ENCODE data around the gene TRPM1. TPM values are rescaled to one million over a fixed set of nuclear protein-coding genes. Genes with fewer than 3 reads are reported as not detected.
"Not testable (repeated sequence)": the region's sequence is repeated elsewhere in the genome, so short reads cannot be mapped to it uniquely, and the experiment has no call there.

TRPM1 gene
- polyA plus RNA-seq, 4 donors, result 0.27 to 0.88 (median 0.56) TPM

DNA sequence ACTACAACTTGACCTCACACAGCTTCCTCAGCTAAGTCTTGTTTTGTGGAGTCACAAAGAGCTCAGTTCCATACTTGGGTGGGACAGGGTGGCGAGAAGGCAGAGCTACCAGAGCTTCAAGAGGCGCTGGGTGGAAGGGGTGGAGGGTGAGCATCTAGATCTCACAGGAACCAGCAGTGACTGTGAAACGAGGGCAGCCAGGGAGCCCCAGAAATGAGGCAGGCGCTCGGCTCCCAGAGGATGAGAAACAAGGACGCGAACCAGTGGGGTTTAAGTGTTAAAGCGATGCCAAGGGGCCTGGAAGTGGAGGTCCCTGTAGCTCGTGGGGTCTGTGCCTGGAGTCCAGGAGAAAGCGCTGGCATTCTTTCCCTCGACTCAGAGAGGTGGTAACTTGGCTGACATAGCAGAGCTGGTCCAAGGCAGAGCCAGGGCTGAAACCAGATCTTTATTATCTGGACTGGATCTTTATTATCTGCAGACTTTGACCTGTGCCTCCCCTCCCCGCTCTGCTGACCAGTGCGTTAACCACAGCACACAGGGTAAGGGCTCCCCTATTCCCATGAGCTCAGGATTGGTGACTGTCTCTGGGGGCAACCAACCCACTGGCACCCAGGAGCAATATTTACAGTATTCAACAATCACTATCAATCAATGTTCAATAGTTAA is 26.2 kb upstream of the TRPM1 start:
- DNase-seq (ENCODE audit: low read depth in 4 of 4, low spot score in 3 of 4), result no peak

GRCh38 chr15:31125061-31125460 is 23.5 kb upstream of the TRPM1 start:
- no peak for DNase-seq (ENCODE audit: low read depth in 4 of 4, low spot score in 3 of 4)

DNA sequence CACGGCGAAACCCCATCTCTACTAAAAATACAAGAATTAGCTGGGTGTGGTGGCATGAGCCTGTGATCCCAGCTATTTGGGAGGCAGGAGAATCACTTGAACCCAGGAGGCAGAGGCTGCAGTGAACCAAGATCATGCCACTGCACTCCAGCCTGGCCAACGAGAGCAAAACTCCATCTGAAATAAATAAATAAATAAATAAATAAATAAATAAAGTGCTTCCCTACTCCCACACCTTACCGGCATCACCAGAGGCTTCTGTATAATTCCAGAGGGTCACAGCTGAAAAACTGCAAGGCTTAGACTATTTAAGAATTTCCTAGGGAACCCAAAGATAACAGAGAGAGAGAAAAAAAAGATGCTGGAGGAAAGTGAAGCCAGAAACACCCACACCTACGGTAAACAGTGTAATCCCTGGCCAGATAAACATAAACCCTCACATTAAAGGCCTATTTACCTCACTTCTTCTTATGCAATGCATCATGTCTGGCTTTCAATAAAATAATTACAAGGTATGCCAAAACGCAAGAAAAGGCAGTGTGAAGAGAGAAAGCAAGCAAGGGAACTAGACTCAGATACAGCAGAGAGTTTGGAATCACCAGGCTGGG is 15.0 kb upstream of the TRPM1 start:
- DNase-seq (ENCODE audit: low read depth in 4 of 4, low spot score in 3 of 4), result no peak

GRCh38 chr15:31111091-31111647 is 9.6 kb upstream of the TRPM1 start:
- no peak for DNase-seq (ENCODE audit: low read depth in 4 of 4, low spot score in 3 of 4)

- DNase-seq (ENCODE audit: low read depth in 4 of 4, low spot score in 3 of 4), result no peak
These were observed 7.3 kb upstream of the TRPM1 start for GRCh38 chr15:31108836-31109235.

GRCh38 chr15:31106495-31107300 is 5.2 kb upstream of the TRPM1 start:
- DNase-seq (ENCODE audit: low read depth in 4 of 4, low spot score in 3 of 4), result no peak

DNA sequence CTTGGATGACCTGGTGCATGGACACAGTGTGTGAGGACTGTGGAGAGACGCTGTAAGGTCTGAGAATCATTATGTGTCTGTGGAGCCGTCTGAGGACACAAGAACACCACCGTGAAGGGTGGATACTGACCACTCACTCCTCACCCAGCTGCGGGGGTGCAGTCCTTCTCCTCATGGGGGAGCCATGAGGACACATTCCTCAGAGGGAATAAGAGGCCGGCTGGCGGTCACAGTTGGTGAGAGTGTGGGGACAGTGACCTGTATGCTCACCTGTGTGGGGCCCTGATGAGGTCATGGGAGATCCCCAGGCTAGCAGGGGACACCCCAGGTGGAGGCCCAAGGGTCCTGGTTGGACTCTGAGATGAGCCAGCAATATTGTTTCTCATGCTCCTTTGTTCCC is 2.5 kb upstream of the TRPM1 start:
- no peak for DNase-seq (ENCODE audit: low read depth in 4 of 4, low spot score in 3 of 4)

GRCh38 chr15:31102374-31103342 is 1.1 kb upstream of the TRPM1 start:
- DNase-seq (ENCODE audit: low read depth in 4 of 4, low spot score in 3 of 4), result no peak

GRCh38 chr15:31102039-31102321 is 455 bp upstream of the TRPM1 start:
- no peak for DNase-seq (ENCODE audit: low read depth in 4 of 4, low spot score in 3 of 4)

- DNase-seq (ENCODE audit: low read depth in 4 of 4, low spot score in 3 of 4), result no peak
These were observed 787 bp downstream of the TRPM1 start for GRCh38 chr15:31100738-31101137.

DNA sequence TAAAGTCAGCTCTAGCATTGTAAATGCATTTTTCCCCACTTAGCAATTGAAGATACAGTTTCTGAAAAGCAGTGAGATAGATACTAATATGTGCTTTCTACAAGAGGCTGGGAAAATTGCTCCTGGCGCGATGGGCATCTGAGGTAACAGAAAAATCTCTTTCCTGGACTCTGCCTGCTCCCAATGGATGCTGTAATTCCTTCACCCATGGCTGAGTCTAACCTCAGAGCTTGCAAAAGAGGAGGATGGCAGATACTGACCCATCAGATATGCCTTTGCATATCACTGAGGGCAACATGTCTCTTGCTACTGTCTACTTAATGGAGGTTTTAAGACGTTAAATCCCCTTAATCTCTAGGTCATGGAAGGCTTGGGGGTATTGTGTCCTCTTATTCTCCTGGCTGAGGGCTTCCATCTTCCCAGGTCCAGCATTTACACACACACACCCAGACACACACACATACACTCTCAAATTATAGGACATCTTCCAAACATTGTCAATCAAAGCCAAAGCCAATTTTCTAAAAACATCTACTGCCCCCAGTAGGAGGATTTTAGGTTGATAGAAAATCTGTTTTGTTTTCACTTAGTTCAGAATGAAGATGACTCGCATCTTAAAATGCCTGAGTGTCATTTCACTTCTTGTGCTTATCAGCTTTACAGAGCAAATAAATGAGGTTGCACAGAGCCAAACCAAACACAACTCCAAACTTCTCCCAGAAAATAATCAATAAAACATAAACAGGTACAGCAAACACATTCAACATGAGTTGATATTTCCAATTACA is 2.4 kb downstream of the TRPM1 start:
- no peak for DNase-seq (ENCODE audit: low read depth in 4 of 4, low spot score in 3 of 4)

DNA sequence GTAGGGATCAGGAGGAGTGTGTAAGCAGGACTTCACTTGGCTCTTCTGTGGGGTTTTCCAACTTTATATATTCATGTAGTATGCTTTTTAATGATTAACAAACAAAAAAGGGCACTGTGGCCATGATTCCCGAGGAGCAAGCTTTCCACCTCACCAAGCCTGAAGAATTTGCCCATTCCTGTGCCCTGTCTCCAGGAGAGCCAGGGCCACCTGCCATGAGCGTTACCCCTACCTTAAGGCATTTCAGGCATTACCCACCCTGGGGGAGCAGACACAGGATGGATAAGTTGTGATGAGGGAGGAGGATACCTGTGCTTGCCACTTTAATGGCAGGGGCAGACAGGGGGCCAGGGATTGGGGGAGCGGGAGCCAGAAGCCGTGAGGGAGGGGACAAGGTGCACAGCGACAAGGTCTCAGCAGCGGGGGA is 3.0 kb downstream of the TRPM1 start:
- peak in 3 of 4 donors; percentile 20 to 47 (median 24) for DNase-seq (ENCODE audit: low read depth in 4 of 4, low spot score in 3 of 4)

- no peak for DNase-seq (ENCODE audit: low read depth in 4 of 4, low spot score in 3 of 4)
These were observed 5.0 kb downstream of the TRPM1 start for GRCh38 chr15:31096563-31096962.

- no peak for DNase-seq (ENCODE audit: low read depth in 4 of 4, low spot score in 3 of 4)
These were observed 10.0 kb downstream of the TRPM1 start for GRCh38 chr15:31091481-31091880.

GRCh38 chr15:31090766-31091165 is 10.8 kb downstream of the TRPM1 start:
- DNase-seq (ENCODE audit: low read depth in 4 of 4, low spot score in 3 of 4), result no peak

DNA sequence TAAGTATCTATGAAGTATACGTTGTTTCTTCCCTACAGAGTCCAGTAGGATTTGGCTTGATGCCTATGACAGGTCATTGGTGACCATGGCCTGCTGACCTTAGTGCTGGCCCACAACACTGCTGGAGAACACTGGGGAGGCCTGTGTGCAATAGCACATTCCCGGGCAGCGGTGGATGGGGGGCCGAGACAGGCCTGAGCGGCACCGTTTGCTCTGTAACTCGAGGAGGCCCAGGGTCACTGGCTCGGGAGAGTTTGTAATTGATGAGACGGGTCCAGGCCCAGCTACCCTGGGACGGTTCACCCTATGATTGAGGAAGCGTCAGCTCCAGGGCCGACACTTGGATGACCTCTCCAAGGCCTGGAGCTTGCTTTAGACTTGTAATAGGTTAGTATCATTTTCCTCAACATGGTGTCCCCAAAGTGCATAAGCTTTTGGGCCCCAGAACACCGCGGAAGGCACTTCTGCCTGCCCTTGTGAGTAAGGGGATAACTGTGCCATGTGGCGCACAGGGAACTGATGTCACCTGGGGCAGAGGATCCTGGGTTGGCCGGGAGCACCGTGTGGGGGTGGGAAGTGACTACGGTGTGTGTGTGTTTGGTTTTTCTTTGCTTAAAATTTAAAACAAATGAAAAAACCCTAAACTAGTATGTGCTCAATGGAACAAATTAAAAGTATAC is 12.0 kb downstream of the TRPM1 start:
- no peak for DNase-seq (ENCODE audit: low read depth in 4 of 4, low spot score in 3 of 4)

DNA sequence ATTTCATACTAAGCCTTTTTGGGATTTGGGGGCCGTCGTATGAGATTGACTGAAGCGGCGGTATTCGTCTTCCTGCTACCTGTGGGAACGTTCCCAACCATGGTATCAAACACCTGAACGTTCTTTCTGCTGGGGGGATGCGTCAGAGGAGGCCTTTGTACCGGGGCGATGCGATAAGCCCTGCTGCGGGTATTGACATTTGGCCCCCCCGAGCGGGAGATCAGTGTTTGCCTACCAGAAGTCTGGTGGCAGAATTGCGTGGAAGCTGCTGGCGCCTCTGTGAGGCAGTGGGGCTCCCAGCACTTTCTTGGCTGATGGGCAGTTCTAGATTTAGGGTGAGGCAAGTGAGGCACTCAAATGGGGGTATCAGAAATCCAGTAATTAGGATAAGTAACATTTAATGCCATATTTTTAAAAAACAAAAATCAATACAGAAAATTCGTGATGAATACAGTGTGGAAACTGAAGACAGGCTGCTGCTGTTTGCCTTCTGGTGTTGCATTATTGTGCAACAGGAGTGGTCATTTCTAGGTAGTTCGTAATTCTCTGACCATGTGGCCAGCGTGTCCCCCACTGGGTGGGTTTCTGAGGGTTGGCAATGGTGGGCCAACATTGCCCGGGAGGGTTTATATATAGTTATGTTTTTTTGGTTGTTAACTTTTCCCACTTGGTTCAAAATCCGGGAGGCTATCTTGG is 12.7 kb downstream of the TRPM1 start:
- no peak for DNase-seq (ENCODE audit: low read depth in 4 of 4, low spot score in 3 of 4)

GRCh38 chr15:31088041-31088440 is 13.5 kb downstream of the TRPM1 start:
- DNase-seq (ENCODE audit: low read depth in 4 of 4, low spot score in 3 of 4), result not testable (repeated sequence)

DNA sequence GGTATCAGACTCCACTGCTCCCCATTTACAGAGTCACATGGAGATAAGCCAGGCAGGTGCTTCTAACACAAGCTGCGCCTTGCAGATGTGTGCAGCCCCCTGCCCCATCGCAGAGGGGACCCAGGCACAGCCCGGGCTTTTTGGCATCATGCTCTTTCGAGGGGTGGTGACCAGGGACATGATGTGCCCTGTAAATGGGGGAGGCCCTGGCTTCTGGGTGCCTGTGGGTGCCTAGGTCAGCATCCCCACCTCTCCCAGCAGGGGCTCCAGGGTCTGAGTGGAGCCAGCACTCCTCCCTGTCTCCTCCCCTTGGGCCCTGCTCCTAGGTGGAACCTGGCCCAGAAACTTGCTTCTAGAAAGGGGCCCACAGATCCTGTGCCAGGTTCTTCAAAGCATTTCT is 15.2 kb downstream of the TRPM1 start:
- no peak for DNase-seq (ENCODE audit: low read depth in 4 of 4, low spot score in 3 of 4)

All from left renal pelvis (tissue), 4 donors.